HG03439 (cell line): ENCODE results near the gene TCP1.
"Not testable (repeated sequence)": the region's sequence is repeated elsewhere in the genome, so short reads cannot be mapped to it uniquely, and the experiment has no call there.

Source experiments
- ATAC-seq: cut with Tn5 transposase; IDR thresholded peaks from one replicate; pipeline ENCODE4 v1.9.1; 2021; ENCODE audit warnings: mild to moderate bottlenecking, moderate library complexity; ENCODE audit not compliant: unreplicated experiment

The TCP1 gene

GRCh38 chr6:159778131-159778530, 11.3 kb downstream of the TCP1 start:
- ATAC-seq, result no peak

GRCh38 chr6:159777240-159777904, 12.0 kb downstream of the TCP1 start:
- no peak for ATAC-seq

- no peak for ATAC-seq
Observed at GRCh38 chr6:159772196-159772595, 17.2 kb downstream of the TCP1 start.

GRCh38 chr6:159769470-159769869, 19.9 kb downstream of the TCP1 start:
- no peak for ATAC-seq

- ATAC-seq, result no peak
Observed at GRCh38 chr6:159766906-159767305, 22.5 kb downstream of the TCP1 start.

- peak; percentile 16 for ATAC-seq
Observed at GRCh38 chr6:159762681-159763293, 26.6 kb downstream of the TCP1 start.

GRCh38 chr6:159761873-159762680, 27.3 kb downstream of the TCP1 start, which contains the start of gene ACAT2:
Gene ACAT2, plus strand, starts transcription at chr6:159762045. Its CDS starts 43 bp downstream, at chr6:159762088.
- peak; percentile 94 for ATAC-seq

- no peak for ATAC-seq
Observed at GRCh38 chr6:159761129-159761872, 28.1 kb downstream of the TCP1 start.

- ATAC-seq, result no peak
Observed at GRCh38 chr6:159760602-159761057, 28.8 kb downstream of the TCP1 start.

- ATAC-seq, result no peak
Observed at GRCh38 chr6:159759645-159760044, 29.8 kb downstream of the TCP1 start.

GRCh38 chr6:159758031-159759001, 31.1 kb downstream of the TCP1 start:
- ATAC-seq, result no peak

GRCh38 chr6:159756508-159756907, 32.9 kb downstream of the TCP1 start:
- ATAC-seq, result no peak

- no peak for ATAC-seq
Observed at GRCh38 chr6:159754959-159755914, 34.2 kb downstream of the TCP1 start.

GRCh38 chr6:159754401-159754800, 35.0 kb downstream of the TCP1 start:
- no peak for ATAC-seq

GRCh38 chr6:159753081-159753872, 36.1 kb downstream of the TCP1 start:
- ATAC-seq, result no peak

GRCh38 chr6:159751448-159751847, 38.0 kb downstream of the TCP1 start:
- no peak for ATAC-seq

GRCh38 chr6:159748127-159748526, 41.3 kb downstream of the TCP1 start:
- not testable (repeated sequence) for ATAC-seq

GRCh38 chr6:159746759-159747158, 42.6 kb downstream of the TCP1 start:
- ATAC-seq, result no peak
